Measurements from ENCODE around the gene CHRNA5.

- TF ChIP-seq CTCF (conservative IDR thresholded peaks at IDR 0.05) (no peak), ZFX (IDR thresholded peaks at IDR 0.05) (no peak)
Observed at GRCh38 chr15:78605201-78605600, 39.9 kb downstream of the CHRNA5 start.
